Measurements from ENCODE around the gene CES5A.

CES5A gene

GRCh38 chr16:55828680-55829079, 46.5 kb downstream of the CES5A start:
- no peak for DNase-seq (ENCODE audit: low spot score)
- no peak overlapping the region for H3K4me3 ChIP-seq (ENCODE audit: severe bottlenecking)
- H3K9me3 ChIP-seq (ENCODE audit: severe bottlenecking), result no peaks in the 10 kb centered on the region
- H3K4me1 ChIP-seq (ENCODE audit: insufficient read depth, poor library complexity, severe bottlenecking), result no peaks in the 10 kb centered on the region
- ATAC-seq (ENCODE audit: low read depth), result no peak
- no peaks in the 10 kb centered on the region for H3K27me3 ChIP-seq (ENCODE audit: insufficient read depth, poor library complexity, severe bottlenecking)
- no peaks in the 10 kb centered on the region for H3K36me3 ChIP-seq (ENCODE audit: low read depth)
- no peak overlapping the region for H3K27ac ChIP-seq (ENCODE audit: poor library complexity, severe bottlenecking)
- TF ChIP-seq CTCF (IDR thresholded peaks at IDR 0.05; ENCODE audit: poor library complexity, severe bottlenecking), result no peak

GRCh38 chr16:55825115-55825728, 50.0 kb downstream of the CES5A start:
- no peak for TF ChIP-seq CTCF (IDR thresholded peaks at IDR 0.05; ENCODE audit: poor library complexity, severe bottlenecking)
- Histone ChIP-seq H3K9me3 (ENCODE audit: severe bottlenecking) (no peaks in the 10 kb centered on the region), H3K27ac (ENCODE audit: poor library complexity, severe bottlenecking) (no peak overlapping the region), H3K4me3 (ENCODE audit: severe bottlenecking) (no peak overlapping the region), H3K36me3 (ENCODE audit: low read depth) (no peaks in the 10 kb centered on the region), H3K27me3 (ENCODE audit: insufficient read depth, poor library complexity, severe bottlenecking) (no peaks in the 10 kb centered on the region), H3K4me1 (ENCODE audit: insufficient read depth, poor library complexity, severe bottlenecking) (no peaks in the 10 kb centered on the region)
- peak; percentile 10 for DNase-seq (ENCODE audit: low spot score)
- ATAC-seq (ENCODE audit: low read depth), result no peak

- no peaks in the 10 kb centered on the region for H3K36me3 ChIP-seq (ENCODE audit: low read depth)
- DNase-seq (ENCODE audit: low spot score), result peak; percentile 9
- ATAC-seq (ENCODE audit: low read depth), result no peak
These were observed 50.6 kb downstream of the CES5A start for GRCh38 chr16:55824473-55825000.

GRCh38 chr16:55822280-55822810, 52.8 kb downstream of the CES5A start:
- no peaks in the 10 kb centered on the region for H3K4me1 ChIP-seq (ENCODE audit: insufficient read depth, poor library complexity, severe bottlenecking)
- H3K4me3 ChIP-seq (ENCODE audit: severe bottlenecking), result no peak overlapping the region
- DNase-seq (ENCODE audit: low spot score), result peak; percentile 29
- no peak for ATAC-seq (ENCODE audit: low read depth)
- H3K27ac ChIP-seq (ENCODE audit: poor library complexity, severe bottlenecking), result no peak overlapping the region
- TF ChIP-seq CTCF (IDR thresholded peaks at IDR 0.05; ENCODE audit: poor library complexity, severe bottlenecking), result no peak
- no peaks in the 10 kb centered on the region for H3K9me3 ChIP-seq (ENCODE audit: severe bottlenecking)
- H3K36me3 ChIP-seq (ENCODE audit: low read depth), result no peaks in the 10 kb centered on the region
- H3K27me3 ChIP-seq (ENCODE audit: insufficient read depth, poor library complexity, severe bottlenecking), result no peaks in the 10 kb centered on the region

More at GRCh38 chr16:55824473-55825000, 50.6 kb downstream of the CES5A start:
- no peak for TF ChIP-seq CTCF (IDR thresholded peaks at IDR 0.05; ENCODE audit: poor library complexity, severe bottlenecking)
- no peaks in the 10 kb centered on the region for H3K4me1 ChIP-seq (ENCODE audit: insufficient read depth, poor library complexity, severe bottlenecking)
- H3K4me3 ChIP-seq (ENCODE audit: severe bottlenecking), result no peak overlapping the region
- H3K27me3 ChIP-seq (ENCODE audit: insufficient read depth, poor library complexity, severe bottlenecking), result no peaks in the 10 kb centered on the region
- H3K9me3 ChIP-seq (ENCODE audit: severe bottlenecking), result no peaks in the 10 kb centered on the region
- H3K27ac ChIP-seq (ENCODE audit: poor library complexity, severe bottlenecking), result no peak overlapping the region

GRCh38 chr16:55821210-55821609, 54.0 kb downstream of the CES5A start:
- H3K4me3 ChIP-seq (ENCODE audit: severe bottlenecking), result no peak overlapping the region
- H3K4me1 ChIP-seq (ENCODE audit: insufficient read depth, poor library complexity, severe bottlenecking), result no peaks in the 10 kb centered on the region
- no peak for DNase-seq (ENCODE audit: low spot score)
- no peak for ATAC-seq (ENCODE audit: low read depth)
- H3K27ac ChIP-seq (ENCODE audit: poor library complexity, severe bottlenecking), result no peak overlapping the region
- no peaks in the 10 kb centered on the region for H3K9me3 ChIP-seq (ENCODE audit: severe bottlenecking)
- H3K36me3 ChIP-seq (ENCODE audit: low read depth), result no peaks in the 10 kb centered on the region
- H3K27me3 ChIP-seq (ENCODE audit: insufficient read depth, poor library complexity, severe bottlenecking), result no peaks in the 10 kb centered on the region
- no peak for TF ChIP-seq CTCF (IDR thresholded peaks at IDR 0.05; ENCODE audit: poor library complexity, severe bottlenecking)

All from RWPE2 (cell line).